GM06990 (cell line): Measurements from ENCODE around the gene PDZD2.

ENCODE experiments used
- DNase-seq: peaks from one replicate; pipeline ENCODE4 v3.0.0-alpha.2; 2011; ENCODE audit not compliant: insufficient read length; ENCODE audit errors: extremely low read depth
- H3K27me3 ChIP-seq: replicated peaks from 2 replicates; pipeline ENCODE4 v1.6.0; 2011; ENCODE audit warnings: low read length; ENCODE audit not compliant: control insufficient read depth, insufficient read depth
- H3K36me3 ChIP-seq: 2 replicates; pipeline ENCODE4 v1.5.1; 2011; ENCODE audit warnings: low read length; ENCODE audit not compliant: control insufficient read depth, insufficient read depth
- H3K4me3 ChIP-seq: replicated peaks from 2 replicates; pipeline ENCODE4 v1.5.1; 2011; ENCODE audit warnings: low read depth, mild to moderate bottlenecking, control low read depth, low read length
- CTCF ChIP-seq: IDR thresholded peaks from 2 replicates; pipeline ENCODE4 v1.5.1; 2011; ENCODE audit warnings: low read length, control low read depth, mild to moderate bottlenecking, inconsistent platforms; ENCODE audit not compliant: insufficient read depth, poor library complexity, severe bottlenecking

The PDZD2 gene

GRCh38 chr5:31783086-31783645 is 144.2 kb downstream of the PDZD2 start:
- Histone ChIP-seq H3K36me3 (no peaks in the 10 kb centered on the region), H3K27me3 (no peaks in the 10 kb centered on the region), H3K4me3 (no peak overlapping the region)
- no peak for DNase-seq
- TF ChIP-seq CTCF, result no peak

GRCh38 chr5:31783731-31784130 is 144.8 kb downstream of the PDZD2 start:
- no peaks in the 10 kb centered on the region for H3K27me3 ChIP-seq
- DNase-seq, result no peak
- no peak for TF ChIP-seq CTCF
- H3K4me3 ChIP-seq, result no peak overlapping the region
- no peaks in the 10 kb centered on the region for H3K36me3 ChIP-seq

- Histone ChIP-seq H3K4me3 (no peak overlapping the region), H3K36me3 (no peaks in the 10 kb centered on the region), H3K27me3 (no peaks in the 10 kb centered on the region)
- DNase-seq, result no peak
- no peak for TF ChIP-seq CTCF
Measured at GRCh38 chr5:31786090-31786631, 147.2 kb downstream of the PDZD2 start.

GRCh38 chr5:31794009-31794408 is 155.1 kb downstream of the PDZD2 start:
- DNase-seq, result no peak
- no peaks in the 10 kb centered on the region for H3K36me3 ChIP-seq
- H3K27me3 ChIP-seq, result no peaks in the 10 kb centered on the region
- TF ChIP-seq CTCF, result no peak
- no peak overlapping the region for H3K4me3 ChIP-seq

- no peak overlapping the region for H3K4me3 ChIP-seq
- no peaks in the 10 kb centered on the region; the same call in 1 of the 2 replicates for H3K27me3 ChIP-seq
- DNase-seq, result no peak
- no peak for TF ChIP-seq CTCF
- no peaks in the 10 kb centered on the region for H3K36me3 ChIP-seq
Measured at GRCh38 chr5:31798168-31798567, 159.2 kb downstream of the PDZD2 start.

- Histone ChIP-seq H3K27me3 (no peaks in the 10 kb centered on the region; the same call in 1 of the 2 replicates), H3K36me3 (no peaks in the 10 kb centered on the region), H3K4me3 (no peak overlapping the region)
- DNase-seq, result no peak
- no peak for TF ChIP-seq CTCF
Measured at GRCh38 chr5:31800351-31800750, 161.4 kb downstream of the PDZD2 start.
